Prostate gland (tissue), 2 donors: ENCODE measurements around the gene RASSF5. TPM values are rescaled to one million over a fixed set of nuclear protein-coding genes. Genes with fewer than 3 reads are reported as not detected.

ENCODE experiments used
- DNase-seq: peaks from one replicate; pipeline ENCODE4 v3.0.0-alpha.2; 2019; ENCODE audit warnings: low spot score
- H3K27ac ChIP-seq, 2 donors: fragments of 200-600 bp; sonication (generic); 2 replicates each; pipeline ENCODE4 v1.5.1; 2017 to 2019
- H3K27me3 ChIP-seq: fragments of 200-600 bp; sonication (generic); replicated peaks from 2 replicates; pipeline ENCODE4 v1.5.1; 2019; ENCODE audit not compliant: insufficient read depth
- H3K36me3 ChIP-seq, 2 donors: fragments of 200-600 bp; sonication (generic); 1 replicate in 1 of 2; 2 replicates in 1 of 2; pipeline versions ENCODE4 v1.5.1 to v1.8.1; 2017 to 2019
- H3K4me1 ChIP-seq: fragments of 200-600 bp; sonication (generic); replicated peaks from 2 replicates; pipeline ENCODE4 v1.5.1; 2019
- H3K4me3 ChIP-seq, 2 donors: fragments of 200-600 bp; sonication (generic); 2 replicates each; pipeline ENCODE4 v1.5.1; 2017 to 2019
- H3K9me3 ChIP-seq: fragments of 200-600 bp; sonication (generic); 2 replicates; pipeline ENCODE4 v1.5.1; 2017
- POLR2A ChIP-seq: fragments of 450-650 bp; IDR thresholded peaks from one replicate; pipeline ENCODE4 v1.6.1; 2016; ENCODE audit warnings: antibody characterized with exemption, mild to moderate bottlenecking
- POLR2AphosphoS5 ChIP-seq: sonication (generic); formaldehyde crosslinking; IDR thresholded peaks from one replicate; pipeline ENCODE4 v1.6.1; 2017; ENCODE audit warnings: antibody characterized with exemption
- WGBS: methylation state at CpG from one replicate; pipeline ENCODE4 v1.1.5; 2018; 5-methylcytosine and 5-hydroxymethylcytosine counted together
- intact Hi-C: fragments of 100-400 bp; cut with DNase I; formaldehyde crosslinking; loops from one replicate; pipeline ENCODE4 v1.14.2; 2022
- total RNA-seq, 2 donors: library from RNA; depleted of rRNA; stranded (reverse); fragments of >200 nt; gene quantifications; one replicate each; pipeline ENCODE4 v1.1.0, GENCODE V29; 2016
- TF ChIP-seq, protein P1 (sequence below), 4 experiments: fragments of 200-600 bp in 2 of 4; fragments of 450-650 bp in 2 of 4; sonication (generic) in 2 of 4; IDR thresholded peaks; 1 replicate in 3 of 4; 2 replicates in 1 of 4; pipeline ENCODE4 v1.5.1; 2016 to 2019; ENCODE audit warnings: antibody characterized with exemption in 4 of 4, mild to moderate bottlenecking in 2 of 4, moderate library complexity in 2 of 4

The RASSF5 gene
- total RNA-seq = 10 to 100 TPM; 22.2 to 42.5 TPM

GRCh38 chr1:206507284-206508129 lies at the start of gene RASSF5:
RASSF5 (plus strand) TSS chr1:206507531; CDS start chr1:206507603, 72 bp downstream.
- peak within 1 kb of the TSS; percentile 38 to 57 for H3K27ac ChIP-seq
- no peaks in the 10 kb centered on the region for H3K4me1 ChIP-seq
- peak within 1 kb of the TSS; percentile 53 to 58 for H3K4me3 ChIP-seq
- H3K27me3 ChIP-seq = no peaks in the 10 kb centered on the region
- no peaks in the 10 kb centered on the region for H3K36me3 ChIP-seq
- WGBS = 1% methylated on average over 56 of the region's 97 CpGs
- H3K9me3 ChIP-seq = no peaks in the 10 kb centered on the region
- TF ChIP-seq POLR2A (peak; percentile 79), POLR2AphosphoS5 (peak; percentile 61)
- TF ChIP-seq, protein P1, sequence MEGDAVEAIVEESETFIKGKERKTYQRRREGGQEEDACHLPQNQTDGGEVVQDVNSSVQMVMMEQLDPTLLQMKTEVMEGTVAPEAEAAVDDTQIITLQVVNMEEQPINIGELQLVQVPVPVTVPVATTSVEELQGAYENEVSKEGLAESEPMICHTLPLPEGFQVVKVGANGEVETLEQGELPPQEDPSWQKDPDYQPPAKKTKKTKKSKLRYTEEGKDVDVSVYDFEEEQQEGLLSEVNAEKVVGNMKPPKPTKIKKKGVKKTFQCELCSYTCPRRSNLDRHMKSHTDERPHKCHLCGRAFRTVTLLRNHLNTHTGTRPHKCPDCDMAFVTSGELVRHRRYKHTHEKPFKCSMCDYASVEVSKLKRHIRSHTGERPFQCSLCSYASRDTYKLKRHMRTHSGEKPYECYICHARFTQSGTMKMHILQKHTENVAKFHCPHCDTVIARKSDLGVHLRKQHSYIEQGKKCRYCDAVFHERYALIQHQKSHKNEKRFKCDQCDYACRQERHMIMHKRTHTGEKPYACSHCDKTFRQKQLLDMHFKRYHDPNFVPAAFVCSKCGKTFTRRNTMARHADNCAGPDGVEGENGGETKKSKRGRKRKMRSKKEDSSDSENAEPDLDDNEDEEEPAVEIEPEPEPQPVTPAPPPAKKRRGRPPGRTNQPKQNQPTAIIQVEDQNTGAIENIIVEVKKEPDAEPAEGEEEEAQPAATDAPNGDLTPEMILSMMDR (IDR thresholded peaks at IDR 0.05) = peak in 1 of 4 experiments; percentile 10
- DNase-seq = peak; percentile 89
- intact Hi-C loops = no loop called here

- DNase-seq = no peak
- no peaks in the 10 kb centered on the region for H3K36me3 ChIP-seq
- no peak overlapping the region for H3K4me3 ChIP-seq
- intact Hi-C loops = no loop called here
- H3K27ac ChIP-seq = no peak overlapping the region
- H3K9me3 ChIP-seq = no peaks in the 10 kb centered on the region
- WGBS = 95% methylated on average over 4 of the region's 4 CpGs
- no peaks in the 10 kb centered on the region for H3K4me1 ChIP-seq
- no peaks in the 10 kb centered on the region for H3K27me3 ChIP-seq
- TF ChIP-seq POLR2AphosphoS5 = no peak
- no peak for TF ChIP-seq POLR2A
- TF ChIP-seq, protein P1 (IDR thresholded peaks at IDR 0.05) = no peak
Observed at GRCh38 chr1:206459703-206460102, 47.6 kb upstream of the RASSF5 start.

DNA sequence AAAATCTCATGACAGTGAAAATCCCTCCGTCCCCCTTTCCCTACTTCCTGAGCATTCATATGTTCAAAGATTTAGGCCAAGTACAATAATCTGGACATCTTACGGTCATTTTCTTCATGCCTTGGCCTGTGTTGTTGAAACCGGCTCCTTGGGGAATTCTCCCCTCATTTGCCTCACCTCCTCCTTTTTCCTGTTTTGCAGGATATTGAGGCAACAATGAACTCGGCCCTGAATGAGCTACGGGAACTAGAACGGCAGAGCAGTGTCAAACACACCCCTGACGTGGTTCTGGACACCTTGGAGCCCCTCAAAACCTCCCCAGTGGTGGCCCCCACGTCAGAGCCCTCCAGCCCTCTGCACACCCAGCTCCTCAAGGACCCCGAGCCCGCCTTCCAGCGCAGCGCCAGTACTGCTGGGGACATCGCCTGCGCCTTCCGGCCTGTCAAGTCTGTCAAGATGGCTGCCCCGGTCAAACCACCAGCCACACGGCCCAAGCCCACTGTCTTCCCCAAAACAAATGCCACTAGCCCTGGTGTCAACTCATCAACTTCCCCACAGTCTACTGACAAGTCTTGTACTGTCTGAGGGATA lies 46.4 kb upstream of the RASSF5 start:
- Histone ChIP-seq H3K9me3 (no peaks in the 10 kb centered on the region), H3K36me3 (no peaks in the 10 kb centered on the region), H3K4me3 (no peak overlapping the region), H3K4me1 (no peaks in the 10 kb centered on the region), H3K27ac (no peak overlapping the region), H3K27me3 (no peaks in the 10 kb centered on the region)
- 87% methylated on average over 17 of the region's 17 CpGs for WGBS
- intact Hi-C loops = no loop called here
- TF ChIP-seq POLR2AphosphoS5 (no peak), POLR2A (no peak)
- TF ChIP-seq, protein P1 (IDR thresholded peaks at IDR 0.05) = no peak
- DNase-seq = no peak

DNA sequence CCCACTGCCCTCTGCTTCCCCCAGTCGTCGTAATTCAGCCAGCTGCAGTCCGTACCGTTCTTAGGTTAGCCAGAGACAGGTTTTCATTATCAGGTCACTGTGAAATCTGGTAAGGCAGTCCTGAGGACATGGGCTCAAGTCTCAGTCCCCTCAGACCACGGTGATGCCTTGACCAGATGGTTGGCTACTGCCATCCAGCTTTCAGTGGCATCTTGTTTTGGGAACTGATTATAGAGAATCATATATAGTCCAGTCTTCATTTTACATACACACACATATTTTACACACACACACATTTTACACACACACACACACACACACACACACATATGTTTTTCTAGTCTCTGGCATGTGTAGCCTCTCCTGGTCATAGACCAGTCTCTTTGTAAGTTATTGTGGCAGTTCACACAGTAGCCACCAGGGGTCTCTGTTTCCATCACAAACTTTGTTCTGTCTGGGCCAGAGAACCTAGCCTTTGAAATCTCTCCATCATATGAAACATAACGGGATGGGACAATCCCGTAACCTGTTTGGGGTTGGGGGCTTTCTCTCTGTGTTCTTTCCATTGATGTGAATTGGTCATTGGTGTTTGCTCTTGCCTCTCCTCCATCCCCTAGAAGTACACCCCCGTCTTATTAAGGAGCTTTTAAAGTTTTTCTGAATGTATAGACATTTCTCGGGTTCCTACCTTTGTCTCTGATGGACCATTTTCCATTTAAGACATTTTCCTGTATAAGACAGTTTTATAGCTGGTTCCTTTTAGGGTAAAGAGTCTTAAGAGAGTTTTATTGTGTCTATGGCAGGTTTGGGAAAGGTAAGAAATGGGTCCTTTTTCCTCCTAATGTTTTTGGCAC lies 45.5 kb upstream of the RASSF5 start:
- TF ChIP-seq POLR2AphosphoS5 (no peak), POLR2A (no peak)
- TF ChIP-seq, protein P1 (IDR thresholded peaks at IDR 0.05) = peak; percentile 70 to 82 (median 79)
- H3K27ac ChIP-seq = no peak overlapping the region
- no peaks in the 10 kb centered on the region for H3K4me1 ChIP-seq
- intact Hi-C loops = no loop called here
- peak; percentile 57 for DNase-seq
- H3K27me3 ChIP-seq = no peaks in the 10 kb centered on the region
- no peaks in the 10 kb centered on the region for H3K36me3 ChIP-seq
- 63% methylated on average over 9 of the region's 9 CpGs for WGBS
- H3K9me3 ChIP-seq = no peaks in the 10 kb centered on the region
- H3K4me3 ChIP-seq = no peak overlapping the region
